Measurements from ENCODE around the gene ZPBP.

DNA sequence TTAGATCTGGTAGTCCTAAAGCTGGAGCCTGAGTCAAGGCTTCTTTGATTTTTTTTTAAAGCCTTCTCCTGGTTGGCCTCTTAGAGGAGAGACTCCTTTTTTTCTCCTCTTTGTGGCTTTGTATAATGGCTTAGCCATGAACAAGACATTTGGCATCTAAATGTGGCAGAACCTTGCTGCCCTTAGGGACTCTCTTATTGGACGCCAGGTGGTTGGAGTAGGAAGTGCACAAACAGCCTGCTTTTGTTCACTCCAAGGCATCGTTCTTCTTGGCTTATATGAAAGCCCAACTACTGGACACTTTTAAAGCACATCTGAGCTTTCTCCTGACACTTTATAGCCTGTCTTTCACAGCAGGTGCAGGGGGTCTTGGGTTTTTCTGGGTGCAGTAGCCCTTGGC lies 25.0 kb downstream of the ZPBP start:
- TF ChIP-seq, protein P1, sequence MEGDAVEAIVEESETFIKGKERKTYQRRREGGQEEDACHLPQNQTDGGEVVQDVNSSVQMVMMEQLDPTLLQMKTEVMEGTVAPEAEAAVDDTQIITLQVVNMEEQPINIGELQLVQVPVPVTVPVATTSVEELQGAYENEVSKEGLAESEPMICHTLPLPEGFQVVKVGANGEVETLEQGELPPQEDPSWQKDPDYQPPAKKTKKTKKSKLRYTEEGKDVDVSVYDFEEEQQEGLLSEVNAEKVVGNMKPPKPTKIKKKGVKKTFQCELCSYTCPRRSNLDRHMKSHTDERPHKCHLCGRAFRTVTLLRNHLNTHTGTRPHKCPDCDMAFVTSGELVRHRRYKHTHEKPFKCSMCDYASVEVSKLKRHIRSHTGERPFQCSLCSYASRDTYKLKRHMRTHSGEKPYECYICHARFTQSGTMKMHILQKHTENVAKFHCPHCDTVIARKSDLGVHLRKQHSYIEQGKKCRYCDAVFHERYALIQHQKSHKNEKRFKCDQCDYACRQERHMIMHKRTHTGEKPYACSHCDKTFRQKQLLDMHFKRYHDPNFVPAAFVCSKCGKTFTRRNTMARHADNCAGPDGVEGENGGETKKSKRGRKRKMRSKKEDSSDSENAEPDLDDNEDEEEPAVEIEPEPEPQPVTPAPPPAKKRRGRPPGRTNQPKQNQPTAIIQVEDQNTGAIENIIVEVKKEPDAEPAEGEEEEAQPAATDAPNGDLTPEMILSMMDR (IDR thresholded peaks at IDR 0.05): peak in 5 of 6 experiments; percentile 22 to 61 (median 41)
- no peak for TF ChIP-seq POLR2A (IDR thresholded peaks at IDR 0.05)
